ENCODE measurements around the gene NFXL1.

Gene NFXL1

DNA sequence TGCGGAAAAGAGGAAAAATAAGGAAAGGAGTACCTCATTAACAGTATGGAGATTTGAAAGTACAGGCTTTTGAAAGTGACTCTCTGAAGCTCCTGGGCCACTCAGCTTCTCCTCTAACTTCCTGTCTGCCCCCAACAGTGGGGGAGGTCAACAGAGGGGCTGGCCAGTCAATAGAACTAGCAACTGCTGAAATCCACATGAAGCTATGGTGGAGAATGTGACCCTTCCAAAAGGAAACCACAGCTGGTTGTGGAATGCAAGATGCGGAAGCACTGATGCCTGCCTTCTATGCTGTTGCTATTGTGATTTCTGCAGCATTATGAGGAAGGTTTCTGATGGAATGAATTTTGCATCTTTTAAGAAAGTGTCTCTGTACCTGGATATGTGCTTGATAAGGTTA lies 78.9 kb downstream of the NFXL1 start:
- DNase-seq (ENCODE audit: low read depth in 2 of 2) = no peak

DNA sequence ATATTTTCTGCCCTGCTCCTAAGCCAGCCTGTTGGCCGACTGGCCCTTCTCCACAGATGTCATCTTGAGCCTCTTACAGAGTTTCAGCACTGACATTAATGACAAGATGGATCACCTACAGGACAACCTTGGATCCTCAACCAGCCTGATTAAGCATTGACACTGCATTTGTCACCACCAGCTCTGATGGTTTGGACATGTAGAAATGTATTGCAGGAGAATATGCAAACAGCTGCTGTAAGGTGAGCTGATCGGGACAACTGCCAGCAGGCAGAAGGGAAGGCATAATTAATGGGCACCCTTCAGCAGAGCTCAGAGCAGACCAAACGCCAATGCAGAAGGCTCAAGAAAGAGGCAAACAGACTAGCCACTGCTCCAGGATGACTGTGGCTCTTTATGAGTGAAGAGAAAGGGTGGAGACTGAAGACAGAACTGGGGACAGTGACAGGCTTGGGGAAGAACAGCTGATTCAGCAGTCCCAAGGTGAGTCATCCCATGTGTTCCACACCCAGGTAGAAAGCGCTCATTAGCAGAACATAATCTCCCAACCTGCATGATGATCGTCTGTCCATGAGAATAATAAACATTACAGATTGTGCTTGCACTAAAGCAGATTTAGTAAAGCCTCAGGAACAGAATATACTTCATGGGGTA lies 83.2 kb downstream of the NFXL1 start:
- DNase-seq (ENCODE audit: low read depth in 2 of 2) = no peak

GRCh38 chr4:47830265-47831025 lies 83.9 kb downstream of the NFXL1 start:
- no peak for DNase-seq (ENCODE audit: low read depth in 2 of 2)

GRCh38 chr4:47829438-47829837 lies 84.9 kb downstream of the NFXL1 start:
- no peak for DNase-seq (ENCODE audit: low read depth in 2 of 2)

DNA sequence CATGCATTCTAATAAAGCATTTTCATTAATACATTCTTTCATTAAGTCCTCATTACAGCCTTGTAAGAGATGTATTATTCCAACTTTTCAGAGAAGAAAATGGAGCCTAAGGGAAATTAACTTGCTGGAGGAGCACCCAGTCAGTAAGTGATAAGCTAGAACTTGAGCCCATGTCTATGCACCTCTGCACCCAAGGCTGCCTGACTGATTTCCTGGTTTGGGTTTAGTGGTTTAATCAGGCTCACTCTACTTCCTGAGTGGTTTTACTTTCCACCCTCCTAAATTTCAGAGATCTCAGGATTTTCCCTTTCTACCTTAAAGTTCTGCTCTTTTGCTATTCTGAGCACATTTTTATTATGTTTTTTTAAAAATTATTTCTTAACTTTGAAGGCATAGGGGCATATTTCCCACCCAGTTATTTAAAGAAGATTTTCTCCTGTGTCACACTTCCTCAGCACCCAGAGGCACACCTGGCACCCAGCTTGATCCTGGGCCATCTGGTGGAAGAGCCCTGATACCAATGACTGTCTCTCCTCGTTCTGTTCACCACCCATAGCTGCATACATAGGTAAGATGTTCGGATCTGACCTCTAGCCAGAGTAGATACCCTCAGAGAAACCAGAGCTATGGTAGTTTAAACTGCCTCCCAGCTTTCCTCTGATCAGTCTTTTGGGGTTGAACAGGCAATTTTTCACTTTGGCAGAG lies 86.9 kb downstream of the NFXL1 start:
- DNase-seq (ENCODE audit: low read depth in 2 of 2) = no peak

DNA sequence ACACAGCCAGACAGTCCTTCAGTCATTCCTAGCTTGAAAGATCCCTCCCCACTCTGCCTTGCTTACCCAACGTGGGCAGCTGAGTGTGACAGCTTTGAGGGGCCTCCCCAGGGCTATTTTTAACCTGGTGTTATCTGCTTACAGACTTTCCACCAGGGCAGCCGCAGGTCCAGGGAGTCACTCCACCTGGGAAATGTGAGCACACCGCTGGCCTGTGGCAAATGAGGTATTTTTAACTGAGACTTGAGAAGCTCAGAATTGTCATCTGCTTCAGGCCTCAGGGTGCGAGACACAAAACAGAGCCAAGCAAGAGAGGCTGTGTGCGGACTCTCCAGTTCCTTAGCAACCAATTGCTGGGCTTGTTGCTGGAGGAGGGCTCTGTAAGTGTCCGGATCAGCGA lies 89.5 kb downstream of the NFXL1 start:
- DNase-seq (ENCODE audit: low read depth in 2 of 2) = no peak

DNA sequence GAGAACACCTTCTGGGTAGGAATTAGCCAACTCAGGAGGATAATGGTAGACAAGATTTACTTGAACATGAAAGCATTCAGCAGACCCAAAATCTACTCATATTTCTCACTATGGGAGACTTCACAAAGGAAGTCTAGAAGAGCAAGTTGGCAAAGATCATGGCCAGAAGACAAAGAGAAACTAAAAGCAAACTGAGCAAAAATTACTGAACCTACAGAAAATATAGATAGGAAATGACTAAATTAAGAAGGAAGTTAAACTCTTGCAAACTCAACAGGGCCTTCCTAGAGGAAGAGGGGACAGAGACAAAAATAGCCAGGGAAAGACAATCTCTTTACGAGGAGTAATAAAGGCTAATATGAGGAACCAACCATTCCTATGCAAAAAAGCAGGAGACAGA lies 95.2 kb downstream of the NFXL1 start:
- DNase-seq (ENCODE audit: low read depth in 2 of 2) = no peak

- DNase-seq (ENCODE audit: low read depth in 2 of 2) = no peak
Measured at GRCh38 chr4:47817275-47817674, 97.1 kb downstream of the NFXL1 start.

- no peak for DNase-seq (ENCODE audit: low read depth in 2 of 2)
Measured at GRCh38 chr4:47816748-47817147, 97.6 kb downstream of the NFXL1 start.

GRCh38 chr4:47814618-47815295 lies 99.6 kb downstream of the NFXL1 start:
- no peak for DNase-seq (ENCODE audit: low read depth in 2 of 2)

DNA sequence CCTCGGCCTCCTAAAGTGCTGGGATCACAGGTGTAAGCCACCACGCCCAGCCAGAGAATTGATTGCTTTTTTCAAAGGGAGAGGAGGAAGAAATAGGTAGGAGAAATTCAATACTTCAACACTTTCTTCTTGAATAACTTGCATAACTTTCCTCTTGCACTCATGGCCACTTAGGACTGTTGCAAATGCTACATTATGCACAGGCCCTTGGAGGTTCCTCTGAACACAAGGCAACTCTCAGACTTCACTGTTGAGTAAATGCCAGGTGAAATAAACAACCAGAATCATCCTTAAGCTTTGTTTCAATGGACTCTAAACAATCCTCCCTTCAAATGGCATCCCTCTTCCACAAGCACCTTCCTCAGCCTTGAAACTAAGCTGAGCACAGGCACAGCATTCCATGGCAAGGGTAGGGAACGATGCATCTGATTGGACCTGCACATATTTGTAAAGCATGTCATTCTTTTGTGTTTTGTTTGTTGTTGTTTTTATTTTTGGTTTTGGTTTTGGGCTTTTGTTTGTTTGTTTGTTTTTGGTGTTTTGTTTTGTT lies 104.7 kb downstream of the NFXL1 start:
- no peak for DNase-seq (ENCODE audit: low read depth in 2 of 2)

DNA sequence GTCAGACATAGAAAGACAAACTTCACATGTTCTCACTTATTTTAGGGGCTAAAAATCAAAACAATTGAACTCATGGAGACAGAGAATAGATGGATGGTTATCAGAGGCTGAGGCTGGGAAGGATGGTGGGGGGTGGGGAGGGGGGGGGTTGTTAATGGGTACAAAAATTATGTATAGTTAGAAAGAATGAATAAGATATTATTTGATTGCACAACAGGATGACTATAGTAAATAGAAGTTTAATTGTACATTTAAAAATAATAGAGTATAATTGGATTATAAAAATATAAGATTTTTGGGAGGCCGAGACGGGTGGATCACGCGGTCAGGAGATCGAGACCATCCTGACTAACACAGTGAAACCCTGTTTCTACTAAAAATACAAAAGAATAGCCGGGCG lies 109.8 kb downstream of the NFXL1 start:
- no peak for DNase-seq (ENCODE audit: low read depth in 2 of 2)

DNA sequence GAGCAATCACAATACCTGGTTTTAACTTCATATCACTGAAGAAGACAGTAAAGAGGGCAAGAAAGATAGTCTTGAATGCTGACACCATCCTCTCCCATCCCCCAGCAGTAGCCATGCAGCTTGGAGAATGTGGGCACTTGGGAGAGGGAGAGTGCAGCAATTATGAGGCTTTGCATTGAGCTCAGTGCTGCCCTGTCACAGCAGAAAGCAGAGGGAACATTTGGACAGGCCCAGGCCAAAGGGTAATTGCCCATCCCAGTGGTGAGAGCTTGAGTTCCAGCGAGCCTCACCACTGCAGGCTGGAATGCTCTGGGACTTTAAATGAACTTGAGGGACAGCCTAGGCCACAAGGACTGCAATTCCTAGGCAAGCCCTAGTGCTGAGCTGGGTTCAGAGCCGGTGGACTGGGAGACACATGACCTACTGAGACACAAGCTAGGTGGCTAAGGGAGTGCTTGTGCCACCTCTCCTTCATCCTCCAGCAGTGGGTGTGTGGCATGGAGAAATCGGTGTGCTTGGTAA lies 112.8 kb downstream of the NFXL1 start:
- no peak for DNase-seq (ENCODE audit: low read depth in 2 of 2)

GRCh38 chr4:47798165-47798564 lies 116.2 kb downstream of the NFXL1 start:
- DNase-seq (ENCODE audit: low read depth in 2 of 2) = no peak

All from stimulated activated CD8-positive, alpha-beta memory T cell treated with anti-CD3 and anti-CD28 coated beads, Interleukin-15, amount 100 ng/mL, for 48 hours (primary cell).